Urinary bladder (tissue), 4 donors: ENCODE measurements around the gene STAG1. TPM values are rescaled to one million over a fixed set of nuclear protein-coding genes. Genes with fewer than 3 reads are reported as not detected.

Experiments used
- DNase-seq: peaks from one replicate; pipeline ENCODE4 v3.0.0-alpha.2; 2015; ENCODE audit errors: extremely low spot score
- H3K27ac ChIP-seq: one replicate; pipeline ENCODE4 v1.5.1; 2013; ENCODE audit warnings: low read depth, mild to moderate bottlenecking, moderate library complexity
- H3K36me3 ChIP-seq: one replicate; pipeline ENCODE4 v1.6.1; 2013; ENCODE audit warnings: mild to moderate bottlenecking, moderate library complexity; ENCODE audit not compliant: insufficient read depth
- H3K4me1 ChIP-seq: one replicate; pipeline ENCODE4 v1.6.1; 2013; ENCODE audit warnings: mild to moderate bottlenecking, moderate library complexity; ENCODE audit not compliant: insufficient read depth
- H3K4me3 ChIP-seq: one replicate; pipeline ENCODE4 v1.5.1; 2013; ENCODE audit warnings: low read depth, low read length
- WGBS: extraction: QIAGEN DNeasy Blood & Tissue Kit; methylation state at CpG from one replicate; pipeline ENCODE4 v1.1.7; 2013; 5-methylcytosine and 5-hydroxymethylcytosine counted together
- polyA plus RNA-seq: library from polyadenylated mRNA; stranded (reverse); fragments of 200-250 nt; gene quantifications from one replicate; pipeline ENCODE4 v1.2.3, GENCODE V29; 2013
- small RNA-seq: library from RNA; depleted of rRNA; stranded (forward); fragments of <200 nt; gene quantifications from one replicate; pipeline ENCODE3, GENCODE V24; 2014
- total RNA-seq: library from RNA; depleted of rRNA; stranded (reverse); fragments of >200 nt; gene quantifications from one replicate; pipeline ENCODE4 v1.2.3, GENCODE V29; 2014
- donor health status: healthy with polysubstance abuse.
- donor health status: healthy.

Gene STAG1
- total and polyA plus RNA-seq, 2 donors, result 19.3 to 130 TPM

DNA sequence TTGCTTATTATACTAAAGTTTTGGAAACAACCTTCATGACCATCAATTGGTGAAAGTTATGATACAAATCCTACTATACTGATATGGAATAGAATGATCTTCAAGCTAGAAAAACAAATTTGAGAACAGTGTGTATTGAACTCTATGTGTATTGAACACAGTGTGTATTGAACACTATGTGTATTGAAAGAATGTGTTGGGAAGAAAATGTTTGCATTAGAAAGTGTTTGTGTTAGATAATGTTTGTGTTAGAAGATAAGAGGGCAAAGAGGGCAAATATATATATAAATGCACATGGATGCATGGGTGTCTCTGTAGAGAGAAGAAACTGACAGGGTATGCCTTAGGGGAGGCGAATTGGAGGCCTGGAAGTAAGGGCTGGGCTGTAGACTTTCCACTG is 459.7 kb downstream of the STAG1 start:
- Histone ChIP-seq H3K4me3 (no peak overlapping the region), H3K27ac (no peak overlapping the region), H3K36me3 (peaks cover 1% of the 10 kb centered on the region), H3K4me1 (no peaks in the 10 kb centered on the region)
- 98% methylated on average over 1 of the region's 1 CpG for WGBS
- no peak for DNase-seq

DNA sequence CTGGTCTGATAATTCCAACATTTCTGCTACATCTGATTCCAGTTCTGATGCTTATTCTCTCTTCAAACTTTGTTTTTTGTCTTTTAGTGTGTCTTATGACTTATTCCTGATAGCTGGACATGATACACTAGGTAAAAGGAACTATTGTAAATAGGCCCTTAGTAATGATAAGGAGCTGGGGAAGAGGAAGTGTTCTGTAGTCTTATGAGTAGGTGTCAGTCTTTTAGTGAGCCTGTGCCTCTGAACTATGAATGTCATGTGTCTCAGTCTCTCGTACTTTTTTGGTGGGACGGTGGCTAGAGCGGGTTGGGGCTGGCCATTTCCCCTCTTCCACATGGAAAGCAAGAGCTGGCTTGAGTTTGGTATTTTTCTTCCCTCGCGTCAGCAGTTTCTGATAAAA is 460.9 kb downstream of the STAG1 start:
- H3K4me3 ChIP-seq, result no peak overlapping the region
- WGBS, result 97% methylated on average over 5 of the region's 5 CpGs
- H3K4me1 ChIP-seq, result no peaks in the 10 kb centered on the region
- no peak for DNase-seq
- no peak overlapping the region for H3K27ac ChIP-seq
- peaks cover 3% of the 10 kb centered on the region for H3K36me3 ChIP-seq

Small RNA genes within 50 kb of the gene (small RNA-seq; reads per million reads assigned to genes)
- gene RNU6-1284P (not detected), gene RNU6-789P (not detected)

Other genes with a start within 250 kb of the STAG1 start
- gene SLC35G2, start 66.7 kb upstream of the STAG1 start, total RNA-seq, result 10.1 TPM
- 8.4 TPM for gene SLC35G2, start 66.7 kb upstream of the STAG1 start, polyA plus RNA-seq
- gene NCK1, start 109.8 kb upstream of the STAG1 start, total RNA-seq, result 63.3 TPM
- gene NCK1, start 109.8 kb upstream of the STAG1 start, polyA plus RNA-seq, result 31.9 TPM
- gene IL20RB, start 205.6 kb upstream of the STAG1 start, total RNA-seq, result 0.42 TPM
- gene IL20RB, start 205.6 kb upstream of the STAG1 start, polyA plus RNA-seq, result 0.98 TPM